ENCODE results near the gene ANKFY1. TPM values are rescaled to one million over a fixed set of nuclear protein-coding genes. Genes with fewer than 3 reads are reported as not detected.
"Not testable (repeated sequence)": the region's sequence is repeated elsewhere in the genome, so short reads cannot be mapped to it uniquely, and the experiment has no call there.

ANKFY1 gene
- total RNA-seq, 1 experiment from 2014 or later: 21.3 TPM

GRCh38 chr17:4256952-4257351 is 6.8 kb downstream of the ANKFY1 start:
- DNase-seq (ENCODE audit: low spot score): no peak

GRCh38 chr17:4255271-4255670 is 8.5 kb downstream of the ANKFY1 start:
- not testable (repeated sequence) for DNase-seq (ENCODE audit: low spot score)

GRCh38 chr17:4250887-4251286 is 12.9 kb downstream of the ANKFY1 start:
- no peak for DNase-seq (ENCODE audit: low spot score)

- DNase-seq (ENCODE audit: low spot score): peak; percentile 39
Observed at GRCh38 chr17:4249452-4250029, 14.2 kb downstream of the ANKFY1 start.

GRCh38 chr17:4248504-4249277 is 15.1 kb downstream of the ANKFY1 start:
- no peak for DNase-seq (ENCODE audit: low spot score)

- DNase-seq (ENCODE audit: low spot score): peak; percentile 10
Observed at GRCh38 chr17:4247971-4248388, 15.8 kb downstream of the ANKFY1 start.

- no peak for DNase-seq (ENCODE audit: low spot score)
Observed at GRCh38 chr17:4247361-4247970, 16.3 kb downstream of the ANKFY1 start.

GRCh38 chr17:4246674-4247073 is 17.1 kb downstream of the ANKFY1 start:
- no peak for DNase-seq (ENCODE audit: low spot score)

- no peak for DNase-seq (ENCODE audit: low spot score)
Observed at GRCh38 chr17:4241535-4241934, 22.2 kb downstream of the ANKFY1 start.

- no peak for DNase-seq (ENCODE audit: low spot score)
Observed at GRCh38 chr17:4236456-4236855, 27.3 kb downstream of the ANKFY1 start.

GRCh38 chr17:4235372-4236279 is 28.2 kb downstream of the ANKFY1 start:
- DNase-seq (ENCODE audit: low spot score): no peak

GRCh38 chr17:4234401-4234800 is 29.4 kb downstream of the ANKFY1 start:
- DNase-seq (ENCODE audit: low spot score): no peak

- no peak for DNase-seq (ENCODE audit: low spot score)
Observed at GRCh38 chr17:4233668-4234258, 30.0 kb downstream of the ANKFY1 start.

GRCh38 chr17:4232168-4232813 is 31.5 kb downstream of the ANKFY1 start:
- no peak for DNase-seq (ENCODE audit: low spot score)

GRCh38 chr17:4229627-4230541 is 33.9 kb downstream of the ANKFY1 start:
- DNase-seq (ENCODE audit: low spot score): peak; percentile 93

- no peak for DNase-seq (ENCODE audit: low spot score)
Observed at GRCh38 chr17:4221899-4222659, 41.7 kb downstream of the ANKFY1 start.

- DNase-seq (ENCODE audit: low spot score): no peak
Observed at GRCh38 chr17:4221163-4221562, 42.6 kb downstream of the ANKFY1 start.

- DNase-seq (ENCODE audit: low spot score): no peak
Observed at GRCh38 chr17:4220655-4221054, 43.1 kb downstream of the ANKFY1 start.

GRCh38 chr17:4219241-4219640 is 44.5 kb downstream of the ANKFY1 start:
- DNase-seq (ENCODE audit: low spot score): no peak
